NB4 (cell line): ENCODE measurements around the gene SENP1.

Source experiments
- DNase-seq: peaks from one replicate; pipeline ENCODE4 v3.0.0; 2010; ENCODE audit warnings: low read depth
- H3K4me3 ChIP-seq: one replicate; pipeline ENCODE4 v1.5.1; 2011; ENCODE audit warnings: mild to moderate bottlenecking, low read depth, low read length, moderate library complexity
- MYC ChIP-seq: IDR thresholded peaks from 2 replicates; pipeline ENCODE4 v1.6.1; 2011; ENCODE audit warnings: low read depth, low read length
- POLR2A ChIP-seq: IDR thresholded peaks from 2 replicates; pipeline ENCODE4 v1.6.1; 2011; ENCODE audit warnings: mild to moderate bottlenecking; ENCODE audit not compliant: insufficient read length; ENCODE audit errors: extremely low read depth
- TF ChIP-seq, protein P1 (sequence below): IDR thresholded peaks from 2 replicates; pipeline ENCODE4 v1.6.1; 2011; ENCODE audit warnings: low read depth, low read length
- TF ChIP-seq, protein P2 (sequence below): IDR thresholded peaks from one replicate; pipeline ENCODE4 v1.5.1; 2012; ENCODE audit warnings: low read depth, low read length

SENP1 gene

DNA sequence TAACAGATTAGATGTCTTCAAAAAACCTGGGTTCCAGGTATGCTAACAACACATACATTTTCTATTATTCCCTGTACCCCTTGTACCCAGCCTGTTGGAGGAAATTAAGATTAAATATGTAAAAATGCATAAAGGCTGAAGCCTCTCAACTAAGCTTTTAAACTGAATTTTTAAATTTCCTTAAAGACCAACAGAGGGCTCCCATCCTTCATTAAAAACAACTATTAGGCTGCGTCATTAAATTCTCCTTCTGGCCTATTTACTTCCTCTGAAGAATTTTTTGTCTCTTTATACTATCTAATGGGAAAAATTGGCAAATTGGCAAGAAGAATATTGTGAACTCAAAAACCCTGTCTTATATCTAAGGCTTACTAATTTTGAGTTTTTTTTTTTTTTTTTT is 21.8 kb downstream of the SENP1 start:
- TF ChIP-seq, protein P1, sequence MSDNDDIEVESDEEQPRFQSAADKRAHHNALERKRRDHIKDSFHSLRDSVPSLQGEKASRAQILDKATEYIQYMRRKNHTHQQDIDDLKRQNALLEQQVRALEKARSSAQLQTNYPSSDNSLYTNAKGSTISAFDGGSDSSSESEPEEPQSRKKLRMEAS: no peak
- no peak for TF ChIP-seq POLR2A
- DNase-seq: no peak
- no peak overlapping the region for H3K4me3 ChIP-seq

DNA sequence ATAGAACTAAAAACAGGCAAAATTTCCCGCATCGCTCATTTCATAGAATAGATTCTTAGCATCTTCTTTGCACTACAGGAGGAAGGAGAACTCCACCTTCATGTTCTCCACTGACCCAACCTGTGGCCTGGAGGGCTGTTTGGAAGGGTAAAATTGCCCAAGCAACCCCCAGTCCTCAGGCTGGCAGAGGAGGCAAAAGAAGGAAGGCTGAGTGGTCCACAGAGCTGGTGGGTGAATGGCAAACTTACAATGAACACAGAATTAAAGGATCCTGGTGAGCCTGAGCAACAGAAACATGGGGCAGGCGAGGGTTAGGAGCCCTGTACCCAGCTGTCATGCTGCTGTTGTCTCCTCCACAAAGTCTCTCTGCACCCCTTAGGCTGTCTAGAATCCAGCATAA is 25.1 kb downstream of the SENP1 start:
- H3K4me3 ChIP-seq: no peak overlapping the region
- DNase-seq: no peak
- TF ChIP-seq POLR2A: no peak
- TF ChIP-seq, protein P1: no peak
- TF ChIP-seq, protein P2, sequence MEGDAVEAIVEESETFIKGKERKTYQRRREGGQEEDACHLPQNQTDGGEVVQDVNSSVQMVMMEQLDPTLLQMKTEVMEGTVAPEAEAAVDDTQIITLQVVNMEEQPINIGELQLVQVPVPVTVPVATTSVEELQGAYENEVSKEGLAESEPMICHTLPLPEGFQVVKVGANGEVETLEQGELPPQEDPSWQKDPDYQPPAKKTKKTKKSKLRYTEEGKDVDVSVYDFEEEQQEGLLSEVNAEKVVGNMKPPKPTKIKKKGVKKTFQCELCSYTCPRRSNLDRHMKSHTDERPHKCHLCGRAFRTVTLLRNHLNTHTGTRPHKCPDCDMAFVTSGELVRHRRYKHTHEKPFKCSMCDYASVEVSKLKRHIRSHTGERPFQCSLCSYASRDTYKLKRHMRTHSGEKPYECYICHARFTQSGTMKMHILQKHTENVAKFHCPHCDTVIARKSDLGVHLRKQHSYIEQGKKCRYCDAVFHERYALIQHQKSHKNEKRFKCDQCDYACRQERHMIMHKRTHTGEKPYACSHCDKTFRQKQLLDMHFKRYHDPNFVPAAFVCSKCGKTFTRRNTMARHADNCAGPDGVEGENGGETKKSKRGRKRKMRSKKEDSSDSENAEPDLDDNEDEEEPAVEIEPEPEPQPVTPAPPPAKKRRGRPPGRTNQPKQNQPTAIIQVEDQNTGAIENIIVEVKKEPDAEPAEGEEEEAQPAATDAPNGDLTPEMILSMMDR: no peak
- TF ChIP-seq MYC: no peak

DNA sequence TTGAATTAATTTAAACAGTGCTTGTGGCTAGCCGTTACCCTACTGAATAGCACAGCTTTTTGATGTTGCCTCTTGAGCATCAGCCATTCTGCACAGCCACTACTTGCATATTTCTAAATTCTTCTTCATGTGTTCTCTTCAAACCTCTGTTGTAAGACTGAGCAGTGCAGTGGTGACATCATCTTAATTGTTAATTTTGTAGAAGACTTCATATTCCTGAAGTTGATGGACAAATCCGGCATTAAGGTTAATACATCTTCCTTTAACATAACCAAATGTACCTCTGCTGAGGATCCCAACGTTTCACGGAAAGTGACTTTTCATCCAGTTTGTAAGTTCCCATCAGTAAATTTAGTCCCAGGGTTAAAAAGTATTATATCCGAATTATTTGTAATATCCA is 25.6 kb downstream of the SENP1 start:
- TF ChIP-seq, protein P2: no peak
- TF ChIP-seq, protein P1: no peak
- TF ChIP-seq POLR2A (no peak), MYC (no peak)
- H3K4me3 ChIP-seq: no peak overlapping the region
- DNase-seq: no peak

DNA sequence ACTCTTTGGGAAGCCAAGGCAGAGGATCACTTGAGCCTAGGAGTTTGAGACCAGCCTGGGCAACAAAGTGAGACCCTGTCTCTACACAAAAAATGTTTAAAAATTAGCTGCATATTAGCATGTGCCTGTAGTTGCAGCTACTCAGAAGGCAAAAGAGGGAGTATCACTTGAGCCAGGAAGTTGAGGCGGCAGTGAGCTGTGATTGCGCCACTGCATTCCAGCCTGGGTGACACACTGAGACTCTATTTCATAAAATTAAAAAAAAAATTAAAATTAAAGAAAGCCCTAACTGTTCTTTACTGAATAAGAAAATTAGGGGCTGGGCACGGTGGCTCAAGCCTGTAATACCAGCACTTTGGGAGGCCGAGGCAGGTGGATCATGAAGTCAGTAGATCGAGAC is 27.0 kb downstream of the SENP1 start:
- DNase-seq: peak; percentile 76
- H3K4me3 ChIP-seq: no peak overlapping the region
- TF ChIP-seq MYC (no peak), POLR2A (no peak)
- TF ChIP-seq, protein P1: no peak
- TF ChIP-seq, protein P2: no peak

DNA sequence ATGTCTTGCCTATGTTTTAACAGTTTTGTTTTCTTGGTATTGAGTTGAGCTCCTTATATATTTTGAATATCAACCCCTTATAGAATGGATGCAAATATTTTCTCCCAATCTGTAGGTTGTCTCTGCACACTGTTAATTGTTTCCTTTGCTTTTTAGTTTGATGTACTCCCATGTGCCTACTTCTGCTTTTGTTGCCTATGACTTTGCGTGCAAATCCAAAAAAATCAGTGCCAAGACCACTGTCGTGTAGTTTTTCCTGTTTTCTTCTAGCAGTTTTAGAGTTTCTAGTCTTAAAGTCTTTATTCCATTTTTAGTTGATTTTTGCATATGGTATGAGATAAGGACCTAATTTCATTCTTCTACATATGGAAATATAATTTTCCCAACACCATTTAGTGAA is 28.8 kb downstream of the SENP1 start:
- TF ChIP-seq POLR2A (no peak), MYC (no peak)
- TF ChIP-seq, protein P1: no peak
- TF ChIP-seq, protein P2: no peak
- no peak for DNase-seq
- H3K4me3 ChIP-seq: no peak overlapping the region

DNA sequence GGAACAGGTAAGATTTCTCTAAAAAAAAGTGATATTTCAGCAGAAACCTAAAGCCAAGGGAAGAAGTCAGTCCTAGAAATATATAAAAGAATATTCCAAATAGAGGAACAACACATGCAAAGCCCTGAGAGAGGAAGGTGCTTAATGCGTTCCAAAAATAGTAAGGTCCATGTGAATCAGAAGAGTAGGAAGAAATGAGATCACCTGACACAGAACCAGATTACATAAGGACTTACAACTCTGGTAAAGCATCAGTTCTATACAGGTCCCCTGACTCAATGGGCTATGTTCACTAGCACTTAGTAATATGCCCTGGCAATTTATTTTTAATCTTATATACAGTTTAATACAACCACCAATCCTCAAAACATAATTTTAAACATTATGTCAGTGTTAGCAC is 30.0 kb downstream of the SENP1 start:
- TF ChIP-seq, protein P1: no peak
- TF ChIP-seq MYC (no peak), POLR2A (no peak)
- TF ChIP-seq, protein P2: no peak
- no peak for DNase-seq
- H3K4me3 ChIP-seq: no peak overlapping the region
